HG02973 (cell line): Measurements from ENCODE around the gene RPL18.
A peak's percentile ranks its signal among the peaks of the same experiment; 100 is the strongest.
"Not testable (repeated sequence)": the region's sequence is repeated elsewhere in the genome, so short reads cannot be mapped to it uniquely, and the experiment has no call there.

Experiments used
- ATAC-seq: cut with Tn5 transposase; IDR thresholded peaks from one replicate; pipeline ENCODE4 v1.9.1; 2021; ENCODE audit warnings: moderate library complexity; ENCODE audit not compliant: unreplicated experiment

The RPL18 gene

DNA sequence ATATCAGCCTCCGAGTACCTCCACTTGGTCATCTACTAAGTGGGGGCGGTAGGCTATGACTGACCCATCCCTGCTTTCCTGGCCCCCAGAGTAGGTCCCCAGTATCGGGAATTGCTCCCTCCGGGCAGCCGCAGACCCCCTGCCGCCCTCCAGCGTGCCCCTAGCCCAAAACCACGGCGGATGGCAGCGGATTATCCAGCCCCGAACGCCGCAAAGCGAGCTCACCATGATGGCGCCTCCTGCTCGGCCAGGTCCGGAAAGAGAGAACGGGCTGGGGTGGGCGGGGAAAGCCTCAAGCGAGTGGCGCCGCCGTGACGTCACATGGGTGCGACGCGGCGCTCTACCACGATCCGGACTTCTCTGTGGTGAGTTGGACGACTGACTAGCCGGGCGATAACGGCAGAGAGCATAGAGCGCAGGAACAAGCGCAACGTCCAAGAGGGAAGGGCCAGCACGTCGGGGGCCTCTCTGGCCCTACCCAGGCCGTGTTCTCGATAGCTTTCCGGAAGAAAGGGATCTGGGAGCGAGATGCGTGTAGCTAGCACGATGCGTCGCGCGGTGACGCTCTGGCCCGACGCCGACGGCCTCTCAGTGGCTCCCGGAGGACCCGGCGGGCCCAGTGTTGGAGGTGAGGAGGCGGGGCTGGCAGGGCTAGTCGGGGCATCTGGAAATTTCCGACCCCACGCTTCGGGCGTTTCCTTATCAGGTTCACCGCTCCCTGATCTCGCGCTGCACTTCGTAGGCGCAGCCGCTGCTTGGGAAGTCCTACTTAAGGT, at the start of gene RPL18, which contains the start of gene SPHK2:
RPL18 (minus strand) TSS at position 263 of the 776 bp plus-strand sequence; CDS start at position 228, 35 bp downstream.
SPHK2 (plus strand) TSS at position 591 of the 776 bp plus-strand sequence. CDS start 1,009 bp downstream, outside the sequence.
- peak; percentile 70 for ATAC-seq

DNA sequence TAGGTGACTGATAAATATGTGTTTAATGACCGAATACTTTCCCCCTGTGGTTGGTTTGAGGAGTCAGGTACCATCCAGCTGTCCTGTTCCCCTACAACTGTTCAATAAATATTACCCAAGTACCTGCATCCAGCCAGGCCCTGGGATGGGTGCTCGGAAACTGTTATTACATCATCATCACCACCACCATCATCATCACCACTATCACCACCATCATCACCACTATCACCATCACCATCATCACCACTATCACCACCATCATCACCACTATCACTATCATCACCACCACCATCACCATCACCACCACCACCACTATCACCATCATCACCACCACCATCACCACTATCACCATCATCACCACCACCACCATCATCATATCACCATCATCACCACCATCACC, 49.8 kb upstream of the RPL18 start:
- ATAC-seq: no peak

DNA sequence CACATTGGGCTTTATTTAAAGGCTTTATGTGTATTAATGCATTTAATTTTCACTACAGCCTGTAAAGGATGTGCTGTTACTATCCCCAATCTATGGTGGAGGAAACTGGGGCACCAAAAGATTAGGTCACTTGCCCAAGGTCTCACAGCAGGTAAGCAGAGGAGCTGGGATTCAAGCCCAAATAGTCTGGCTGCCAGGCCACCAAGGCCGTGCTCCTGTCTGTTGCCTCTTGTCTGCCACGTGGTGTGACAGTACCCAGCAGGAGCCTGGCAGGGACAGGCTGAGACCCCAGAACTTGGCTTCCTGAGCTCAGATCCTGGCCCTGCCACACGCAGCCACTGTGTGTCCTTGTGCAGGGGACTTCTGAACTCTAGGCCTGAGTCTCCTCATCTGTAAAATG, 49.4 kb upstream of the RPL18 start:
- no peak for ATAC-seq

DNA sequence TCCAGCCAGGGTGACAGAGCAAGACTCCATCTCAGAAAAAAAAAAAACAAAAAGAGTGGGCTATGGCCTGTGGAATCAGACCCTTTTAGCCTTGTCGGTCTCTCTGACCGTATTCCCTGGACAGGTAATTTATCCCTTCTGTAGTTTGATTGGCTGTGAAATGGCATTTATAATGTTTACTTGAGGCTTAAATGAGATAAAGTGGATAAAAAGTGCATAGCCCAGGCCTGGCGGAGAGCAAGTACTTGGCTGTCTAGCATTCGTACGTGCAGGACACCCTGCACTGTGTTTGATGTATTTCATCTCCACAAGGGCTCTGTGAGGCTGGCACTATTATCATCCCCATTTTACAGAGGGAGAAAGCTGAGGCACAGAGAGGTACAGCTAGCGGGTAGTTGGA, 46.8 kb upstream of the RPL18 start:
- no peak for ATAC-seq

DNA sequence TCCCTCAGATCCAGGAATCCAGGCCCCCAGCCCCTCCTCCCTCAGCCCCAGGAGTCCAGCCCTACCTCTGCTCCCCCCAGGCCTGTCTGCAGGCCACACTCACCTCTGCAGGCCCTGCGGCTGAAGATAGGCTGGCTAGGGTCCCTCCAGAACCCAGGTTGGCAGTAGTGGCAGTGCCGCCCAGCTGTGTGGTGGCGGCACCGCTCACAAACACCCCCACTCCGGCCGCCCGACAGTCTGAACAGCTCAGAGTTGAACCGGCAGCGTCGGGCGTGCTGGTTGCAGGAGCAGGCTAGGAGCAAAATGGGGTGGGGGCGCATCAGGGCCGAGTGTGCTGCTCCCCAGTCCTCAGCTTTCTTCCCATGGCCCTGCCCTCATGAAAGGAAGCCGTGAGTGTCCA, 45.5 kb upstream of the RPL18 start:
- ATAC-seq: no peak

DNA sequence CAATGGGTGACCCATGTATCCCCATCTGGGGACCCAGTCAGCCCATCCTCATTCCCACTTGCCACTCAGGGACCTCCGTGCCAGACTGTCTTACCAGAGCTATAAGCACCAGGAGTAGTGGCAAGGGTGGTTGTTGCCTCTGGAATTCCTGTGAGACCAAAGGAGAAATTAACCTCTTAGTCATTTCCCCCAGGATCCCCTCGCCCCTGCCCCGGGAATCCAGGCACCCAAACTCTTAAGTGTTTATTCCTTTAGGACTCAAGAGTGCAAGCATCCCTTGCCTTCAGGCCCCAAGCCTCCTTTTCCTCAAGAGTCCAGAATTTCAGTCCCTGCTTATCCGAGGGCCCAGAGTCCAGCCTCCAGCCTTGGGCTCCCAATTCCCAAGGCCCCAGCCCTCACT, 44.7 kb upstream of the RPL18 start:
- ATAC-seq: no peak

DNA sequence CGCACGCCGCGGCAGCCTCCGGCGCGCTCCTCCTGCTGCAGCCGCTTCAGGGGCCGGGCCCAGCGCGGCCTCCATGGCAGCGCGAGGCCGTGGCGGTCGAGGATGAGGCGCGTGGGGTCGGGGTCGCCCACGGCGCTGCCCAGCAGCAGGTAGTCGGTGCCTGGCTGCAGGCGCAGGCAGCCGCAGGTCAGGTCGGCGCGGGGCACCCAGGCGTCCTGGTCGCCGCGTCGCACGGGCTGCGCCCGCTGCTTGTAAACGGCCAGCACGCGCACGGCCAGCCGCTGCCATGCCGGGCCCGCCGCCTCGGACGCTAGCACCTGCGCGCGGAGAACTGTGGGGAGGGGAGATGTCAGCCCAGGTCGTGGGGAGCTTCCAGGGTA, 42.7 kb upstream of the RPL18 start:
- no peak for ATAC-seq

DNA sequence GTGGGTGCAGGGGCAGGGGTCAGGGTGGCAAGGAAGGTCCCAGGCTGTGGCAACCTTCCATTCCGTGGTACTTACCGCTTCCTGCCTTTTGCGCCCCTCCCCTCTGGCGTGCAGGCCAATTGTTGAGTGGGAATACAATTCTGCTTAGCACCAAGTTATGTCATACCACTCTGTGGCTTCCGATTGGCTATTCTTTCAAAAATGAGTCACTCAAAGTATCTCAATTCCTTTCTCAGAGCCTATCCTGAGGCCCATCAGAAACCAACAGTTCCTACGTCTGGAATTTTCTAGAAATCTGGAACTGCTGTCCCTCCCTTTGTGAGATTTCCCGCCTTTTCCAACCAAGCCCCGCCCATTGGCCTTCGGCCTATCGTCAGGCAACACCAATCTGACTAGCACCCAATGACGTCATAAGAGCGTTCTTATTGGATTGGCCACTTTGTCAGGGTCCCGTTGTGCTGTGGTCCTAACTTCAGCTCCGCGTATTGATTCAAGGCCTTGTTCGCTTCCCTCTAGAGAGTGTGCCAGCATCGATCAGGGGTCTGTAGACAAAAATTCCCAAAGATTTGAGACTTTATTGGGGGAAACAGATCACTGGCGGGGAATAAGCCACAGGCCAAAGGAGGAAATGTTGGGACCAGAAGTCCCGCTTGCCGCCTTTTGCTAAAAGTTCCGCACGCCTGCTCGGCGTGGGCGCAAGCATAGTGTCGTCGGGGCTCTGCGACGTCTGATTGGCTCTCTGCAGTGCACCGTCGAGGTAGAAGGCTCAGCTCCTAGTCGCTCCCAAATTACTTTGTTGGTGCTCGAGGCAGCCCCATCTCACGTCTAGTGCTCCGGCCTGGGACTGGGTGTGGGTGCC, 42.1 kb upstream of the RPL18 start:
- ATAC-seq: peak; percentile 75

DNA sequence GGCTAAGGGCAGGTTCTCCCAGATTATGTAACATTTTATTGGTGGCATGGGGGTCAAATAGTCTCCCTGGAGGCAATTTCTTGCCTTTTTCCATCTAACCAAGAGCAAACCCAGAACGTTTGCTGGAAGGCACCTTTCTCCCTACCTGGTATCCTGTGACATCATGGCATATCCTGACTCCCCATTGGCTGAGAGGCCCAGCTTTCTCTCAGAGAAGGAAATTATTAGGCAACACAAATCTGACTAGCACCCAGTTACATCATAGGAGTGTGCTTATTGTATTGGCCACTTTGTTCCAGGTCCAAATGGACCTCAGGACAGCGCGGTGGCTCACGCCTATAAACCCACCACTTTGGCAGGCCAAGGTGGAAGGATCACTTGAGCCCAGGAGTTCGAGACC, 40.8 kb upstream of the RPL18 start:
- ATAC-seq: no peak

DNA sequence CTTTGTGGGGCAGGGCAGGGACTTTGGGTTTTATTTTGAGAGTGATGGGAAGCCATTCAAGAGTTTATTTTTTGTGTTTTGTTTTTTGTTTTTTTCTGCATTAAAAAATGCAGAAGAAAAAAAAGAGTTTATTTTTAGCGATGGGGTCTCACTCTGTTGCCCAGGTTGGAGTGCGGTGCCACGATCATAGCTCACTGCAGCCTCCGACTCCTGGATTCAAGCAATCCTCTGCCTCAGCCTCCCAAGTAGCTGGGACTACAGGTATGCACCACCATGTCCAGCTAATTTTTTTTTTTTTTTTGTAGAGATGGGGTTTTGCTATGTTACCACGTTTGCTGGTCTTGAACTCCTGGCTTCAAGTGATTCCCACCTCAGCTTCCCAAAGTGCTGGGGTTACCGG, 39.5 kb upstream of the RPL18 start:
- no peak for ATAC-seq

DNA sequence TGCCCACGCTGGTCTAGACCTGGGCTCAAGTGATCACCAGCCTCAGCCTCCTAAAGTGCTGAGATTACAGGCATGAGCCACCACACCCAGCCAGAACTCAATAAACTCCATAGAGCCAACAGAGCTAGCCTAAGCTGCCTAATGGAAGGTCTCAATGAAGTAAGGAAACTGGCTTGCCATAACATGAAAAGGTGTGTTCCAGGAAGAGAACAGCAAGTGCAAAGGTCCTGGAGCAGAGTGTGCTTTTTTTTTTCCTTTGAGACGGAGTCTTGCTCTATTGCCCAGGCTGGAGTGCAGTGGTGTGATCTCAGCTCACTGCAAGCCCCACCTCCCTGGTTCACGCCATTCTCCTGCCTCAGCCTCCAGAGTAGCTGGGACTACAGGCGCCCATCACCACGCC, 38.9 kb upstream of the RPL18 start:
- not testable (repeated sequence) for ATAC-seq

DNA sequence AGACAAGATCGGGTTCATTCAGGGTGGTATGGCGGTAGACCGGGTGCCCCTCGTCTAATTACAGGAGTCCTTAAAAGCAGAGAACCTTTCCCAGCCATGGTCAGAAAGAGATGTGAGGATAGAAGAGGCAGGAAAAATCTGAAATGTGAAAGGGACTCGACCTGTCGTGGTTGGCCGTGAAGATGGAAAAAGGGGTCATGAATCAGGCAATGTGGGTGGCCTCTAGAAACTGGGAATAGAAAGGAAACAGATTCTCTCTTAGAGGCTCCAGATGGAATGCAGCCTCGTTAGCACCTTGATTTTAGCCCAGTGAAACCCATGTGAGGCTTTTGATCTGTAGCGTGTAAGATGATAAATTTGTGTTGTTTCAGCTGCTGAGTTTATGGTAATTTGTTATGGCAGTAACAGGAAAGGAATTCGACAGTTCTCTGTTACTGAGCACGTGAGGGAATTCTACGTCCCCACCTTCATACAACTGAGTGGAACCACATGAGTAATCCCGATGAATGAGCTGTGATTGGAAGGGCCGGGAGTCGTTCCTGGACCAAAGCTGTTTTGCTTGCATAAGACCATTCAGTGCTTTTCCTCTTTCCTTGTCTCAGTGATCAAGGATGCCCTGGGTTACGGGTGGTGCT, 38.0 kb upstream of the RPL18 start:
- no peak for ATAC-seq

DNA sequence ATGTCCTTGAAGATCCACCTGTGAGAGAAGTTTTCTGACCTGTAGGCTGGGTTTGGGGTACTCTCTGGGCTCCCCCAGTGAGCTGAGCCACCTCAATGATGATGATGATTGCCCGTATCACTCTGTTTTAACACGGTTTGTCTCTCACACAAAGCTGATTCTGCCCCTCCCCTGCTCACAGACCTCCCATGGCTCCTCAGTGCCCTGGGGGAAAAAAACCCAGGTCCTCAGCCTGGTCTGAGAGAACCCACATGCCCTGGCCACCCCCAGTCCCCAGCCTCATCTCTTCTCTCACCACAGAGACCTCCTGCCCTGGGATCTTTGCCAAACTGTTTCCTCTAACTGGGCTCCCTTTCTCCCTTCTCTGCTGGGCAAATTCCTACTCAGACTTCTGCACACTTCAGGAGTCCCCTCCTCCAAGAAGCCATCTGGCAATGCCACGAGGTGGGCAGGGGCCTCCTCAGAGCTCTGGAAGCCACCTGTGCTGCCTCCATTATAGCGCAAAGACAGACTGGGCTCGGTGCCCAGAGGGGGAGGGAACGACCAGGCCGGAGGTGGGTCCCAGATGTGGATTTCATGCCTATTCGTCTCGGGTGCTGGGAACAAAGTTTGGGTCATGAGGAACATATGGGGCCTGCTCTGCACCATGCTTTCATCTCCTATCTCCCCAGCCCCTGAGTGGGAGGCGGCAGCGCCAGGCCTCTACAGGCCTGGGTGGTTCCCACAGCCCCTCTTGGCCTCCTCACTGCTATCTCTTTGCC, 35.5 kb upstream of the RPL18 start:
- no peak for ATAC-seq

DNA sequence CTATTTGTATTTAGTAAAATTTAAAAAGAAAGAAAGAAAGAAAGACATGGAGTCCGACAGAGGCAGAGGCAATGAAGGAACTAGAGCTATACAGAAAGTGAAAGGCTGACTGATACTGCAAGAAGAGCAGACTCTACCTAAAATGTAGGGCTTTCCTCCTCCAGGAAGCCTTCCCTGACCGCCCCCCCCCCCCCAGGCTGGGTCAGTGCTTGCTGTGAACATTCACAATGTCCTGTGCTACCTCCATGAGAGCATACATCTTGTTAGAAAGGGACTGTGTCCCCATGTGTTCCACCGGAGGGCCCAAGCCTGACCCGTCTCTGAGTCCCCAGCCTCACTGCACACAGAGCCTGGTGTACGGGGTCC, 32.7 kb upstream of the RPL18 start:
- ATAC-seq: no peak

DNA sequence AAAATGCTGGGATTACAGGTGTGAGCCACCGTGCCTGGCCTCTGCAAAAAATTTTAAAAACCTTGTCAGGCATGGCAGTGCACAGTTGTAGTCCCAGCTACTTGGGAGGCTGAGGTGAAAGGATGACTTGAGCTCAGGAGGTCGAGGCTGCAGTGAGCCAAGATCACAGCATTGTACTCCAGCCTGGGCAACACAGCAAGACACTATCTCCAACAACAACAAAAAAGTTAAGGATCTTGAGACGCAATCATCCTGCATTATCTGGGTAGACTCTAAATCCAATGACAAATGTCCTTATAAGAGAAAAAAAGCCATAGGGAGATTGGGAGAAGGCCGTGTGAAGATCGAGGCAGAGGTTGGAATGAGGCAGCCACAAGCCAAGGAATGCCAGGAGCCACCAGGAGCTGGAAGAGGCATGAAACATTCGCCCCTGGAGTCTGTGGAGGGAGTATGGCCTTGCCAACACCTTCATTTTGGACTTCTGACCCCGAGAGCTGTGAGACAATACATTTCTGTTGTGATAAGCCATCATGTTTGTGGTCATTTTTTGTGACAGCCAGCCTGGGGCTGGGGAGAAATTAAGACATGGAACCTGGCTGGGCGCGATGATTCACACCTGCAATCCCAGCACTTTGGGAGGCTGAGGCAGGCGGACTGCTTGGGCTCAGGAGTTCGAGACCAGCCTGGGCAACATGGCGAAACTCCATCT, 32.1 kb upstream of the RPL18 start:
- ATAC-seq: no peak

DNA sequence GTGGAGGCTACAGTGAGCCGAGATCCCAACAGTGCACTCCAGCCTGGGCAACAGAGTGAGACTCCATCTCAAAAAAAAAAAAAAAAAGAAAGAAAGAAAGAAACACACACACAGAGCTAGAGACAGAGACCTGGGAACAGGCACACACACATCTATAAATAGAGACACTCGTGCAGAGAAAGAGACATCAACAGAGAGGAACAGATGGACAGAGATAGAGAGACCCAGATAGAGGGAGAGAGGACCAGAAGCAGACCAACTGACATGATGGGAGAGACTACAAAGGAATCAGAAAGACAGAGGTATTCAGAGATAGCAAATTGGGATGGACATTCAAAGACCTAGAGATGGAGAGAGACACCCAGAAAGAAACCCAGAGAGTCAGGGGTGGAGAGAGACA, 29.2 kb upstream of the RPL18 start:
- ATAC-seq: no peak

DNA sequence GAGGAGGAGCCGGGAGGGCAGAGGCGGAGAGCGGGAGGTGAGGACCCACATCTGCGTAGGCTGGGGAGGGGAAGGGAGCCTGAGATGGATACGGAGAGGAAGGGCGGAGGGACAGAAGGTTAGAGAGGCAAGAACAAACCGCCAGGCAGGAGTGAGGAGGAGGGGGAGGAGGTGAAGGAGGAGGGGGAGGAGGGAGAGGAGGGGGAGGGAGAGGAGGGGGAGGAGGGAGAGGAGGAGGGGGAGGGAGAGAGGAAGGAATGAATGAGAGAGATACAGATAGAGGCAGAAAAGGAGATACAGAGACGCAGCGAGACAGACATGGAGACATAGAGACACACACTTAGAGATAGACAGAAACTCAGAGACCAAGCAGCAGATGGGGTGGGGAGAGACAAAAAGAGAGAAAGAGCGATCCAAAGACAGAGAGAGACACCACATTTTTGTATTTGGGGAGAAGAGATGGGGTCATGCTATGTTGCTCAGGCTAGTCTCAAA, 27.8 kb upstream of the RPL18 start:
- no peak for ATAC-seq

DNA sequence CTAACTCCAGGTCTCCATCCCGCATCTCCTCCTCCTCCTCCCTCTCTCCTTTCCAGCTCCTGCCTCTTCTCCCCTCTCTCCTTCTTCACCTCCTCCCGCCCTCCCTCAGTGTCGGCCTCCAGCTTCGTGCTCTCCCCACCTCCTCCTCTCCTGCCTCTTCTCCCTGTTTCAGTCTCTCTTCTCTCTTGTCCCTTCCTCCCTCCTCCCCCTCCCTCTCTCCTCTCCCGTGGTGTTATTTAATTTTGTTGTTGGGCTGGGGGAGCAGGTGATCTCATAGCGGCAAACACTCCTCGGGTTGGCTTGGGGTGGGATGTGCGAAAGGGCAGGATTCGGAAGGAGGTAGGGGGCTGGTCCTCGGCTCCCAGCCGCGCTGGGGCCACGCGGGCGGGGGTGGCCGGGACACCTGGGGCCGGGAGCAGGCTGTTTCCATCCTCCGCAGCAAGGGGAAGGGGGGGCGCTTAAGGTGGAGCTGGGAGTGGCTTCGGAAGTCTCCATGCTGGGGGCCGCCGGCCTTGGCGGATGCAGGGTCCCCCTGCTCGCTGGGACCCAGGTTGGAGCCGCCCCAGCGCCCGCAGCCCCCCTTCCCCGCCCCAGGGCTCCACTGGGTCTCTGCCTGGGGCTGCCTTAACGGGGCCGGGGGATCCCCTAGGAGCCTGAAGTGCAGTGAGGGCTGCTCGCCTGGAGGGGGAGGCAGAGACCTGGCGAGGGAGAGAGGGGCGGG, 27.2 kb upstream of the RPL18 start, which contains the start of gene CA11:
CA11 (minus strand) TSS at position 187 of the 721 bp plus-strand sequence. CDS start 555 bp downstream, outside the sequence.
- ATAC-seq: peak; percentile 72

DNA sequence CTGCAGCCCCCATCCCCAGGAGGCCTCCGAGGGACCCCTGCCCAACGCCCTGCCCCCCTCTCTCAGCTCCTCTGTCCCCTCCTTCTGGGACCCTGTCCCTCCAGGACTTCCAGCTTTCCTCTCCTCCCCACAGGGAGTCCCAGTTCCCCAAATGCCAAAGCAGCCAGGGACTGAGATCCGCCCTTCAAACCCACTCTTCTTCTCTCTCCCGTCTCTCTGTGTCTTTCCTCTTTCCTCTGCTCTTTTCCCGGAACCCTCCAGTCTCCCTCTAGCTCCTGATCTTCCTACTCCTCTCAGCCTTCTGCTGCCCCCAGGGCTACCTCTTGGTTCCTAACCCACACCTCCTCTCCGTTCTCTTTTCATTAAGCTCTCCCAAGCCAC, 26.6 kb upstream of the RPL18 start:
- ATAC-seq: no peak
